ENCODE results near the gene DPF1.
"Not testable (repeated sequence)": the region's sequence is repeated elsewhere in the genome, so short reads cannot be mapped to it uniquely, and the experiment has no call there.

Gene DPF1

GRCh38 chr19:38224014-38224862, at the start of gene DPF1:
DPF1 (minus strand) TSS chr19:38224222; CDS start chr19:38224142, 80 bp downstream.
- DNase-seq = peak in 13 of 14 donors; percentile 13 to 74 (median 43)

- no peak for DNase-seq
Measured at GRCh38 chr19:38273499-38273898, 49.5 kb upstream of the DPF1 start.

GRCh38 chr19:38270587-38271167, 46.7 kb upstream of the DPF1 start:
- no peak for DNase-seq

- DNase-seq = no peak
Measured at GRCh38 chr19:38268539-38268938, 44.5 kb upstream of the DPF1 start.

- no peak for DNase-seq
Measured at GRCh38 chr19:38267761-38268483, 43.9 kb upstream of the DPF1 start.

- DNase-seq = no peak
Measured at GRCh38 chr19:38266981-38267597, 43.1 kb upstream of the DPF1 start.

GRCh38 chr19:38265921-38266429, 42.0 kb upstream of the DPF1 start:
- no peak for DNase-seq

- peak in 1 of 14 donors; percentile 37 for DNase-seq
Measured at GRCh38 chr19:38265213-38265861, 41.3 kb upstream of the DPF1 start.

GRCh38 chr19:38264486-38265212, 40.6 kb upstream of the DPF1 start, which contains the start of gene SPINT2:
SPINT2 (plus strand) TSS chr19:38264573; CDS start chr19:38264893, 320 bp downstream.
- peak in 1 of 14 donors; percentile 39 for DNase-seq

- peak in 4 of 14 donors; percentile 32 to 63 (median 46) for DNase-seq
Measured at GRCh38 chr19:38263689-38264485, 39.9 kb upstream of the DPF1 start.

- no peak for DNase-seq
Measured at GRCh38 chr19:38262585-38263268, 38.7 kb upstream of the DPF1 start.

GRCh38 chr19:38261942-38262341, 37.9 kb upstream of the DPF1 start:
- DNase-seq = not testable (repeated sequence)

- DNase-seq = peak in 6 of 14 donors; percentile 19 to 56 (median 43)
Measured at GRCh38 chr19:38255383-38256014, 31.5 kb upstream of the DPF1 start.

GRCh38 chr19:38253788-38254187, 29.8 kb upstream of the DPF1 start:
- DNase-seq = peak in 1 of 14 donors; percentile 50

GRCh38 chr19:38252941-38253691, 29.1 kb upstream of the DPF1 start:
- DNase-seq = peak in 13 of 14 donors; percentile 16 to 92 (median 78)

- no peak for DNase-seq
Measured at GRCh38 chr19:38252385-38252784, 28.4 kb upstream of the DPF1 start.

- peak in 5 of 14 donors; percentile 22 to 59 (median 53) for DNase-seq
Measured at GRCh38 chr19:38251564-38252051, 27.6 kb upstream of the DPF1 start.

All from C1 segment of cervical spinal cord (tissue), 14 donors.